HEK293T (cell line): ENCODE results near the gene CIPC.

ENCODE experiments used
- BHLHE40 ChIP-seq: fragments of 450-650 bp; IDR thresholded peaks from 2 replicates; pipeline ENCODE4 v1.6.1; 2016; ENCODE audit warnings: mild to moderate bottlenecking, moderate library complexity, borderline replicate concordance
- FOXM1 ChIP-seq: fragments of 450-650 bp; IDR thresholded peaks from 2 replicates; pipeline ENCODE4 v1.6.1; 2017; ENCODE audit warnings: mild to moderate bottlenecking, borderline replicate concordance
- L3MBTL2 ChIP-seq: fragments of 450-650 bp; conservative IDR thresholded peaks from 2 replicates; pipeline ENCODE4 v1.6.1; 2016; ENCODE audit warnings: mild to moderate bottlenecking
- SP1 ChIP-seq: fragments of 450-650 bp; IDR thresholded peaks from 2 replicates; pipeline ENCODE4 v1.6.1; 2017

GRCh38 chr14:77131871-77132486 is 33.9 kb downstream of the CIPC start:
- no peak for TF ChIP-seq SP1
- no peak for TF ChIP-seq FOXM1
- no peak for TF ChIP-seq BHLHE40
- TF ChIP-seq L3MBTL2, result no peak
